Putamen (tissue), 1 donor: ENCODE results near the gene SHFL.

Experiments
- DNase-seq: peaks from one replicate; pipeline ENCODE4 v3.0.0-alpha.2; 2016; ENCODE audit warnings: low spot score

The SHFL gene

GRCh38 chr19:10085641-10086590 is at the start of gene SHFL:
SHFL (plus strand) TSS chr19:10086317; CDS start chr19:10086428, 111 bp downstream.
- peak; percentile 58 for DNase-seq

- DNase-seq = no peak
Observed at GRCh38 chr19:10036601-10037071, 49.5 kb upstream of the SHFL start.

- DNase-seq = no peak
Observed at GRCh38 chr19:10037367-10037766, 48.8 kb upstream of the SHFL start.

- DNase-seq = no peak
Observed at GRCh38 chr19:10037809-10038208, 48.3 kb upstream of the SHFL start.

- no peak for DNase-seq
Observed at GRCh38 chr19:10043286-10043927, 42.7 kb upstream of the SHFL start.

- DNase-seq = no peak
Observed at GRCh38 chr19:10044390-10044789, 41.7 kb upstream of the SHFL start.

- DNase-seq = no peak
Observed at GRCh38 chr19:10045371-10045770, 40.7 kb upstream of the SHFL start.

GRCh38 chr19:10049626-10050025 is 36.5 kb upstream of the SHFL start:
- no peak for DNase-seq

GRCh38 chr19:10052602-10053360 is 33.3 kb upstream of the SHFL start:
- DNase-seq = no peak

GRCh38 chr19:10061717-10062310 is 24.3 kb upstream of the SHFL start:
- no peak for DNase-seq

GRCh38 chr19:10068205-10068604 is 17.9 kb upstream of the SHFL start:
- DNase-seq = no peak

GRCh38 chr19:10069046-10069445 is 17.1 kb upstream of the SHFL start:
- DNase-seq = no peak

- no peak for DNase-seq
Observed at GRCh38 chr19:10070730-10071446, 15.2 kb upstream of the SHFL start.

GRCh38 chr19:10074153-10074552 is 12.0 kb upstream of the SHFL start:
- no peak for DNase-seq

- DNase-seq = no peak
Observed at GRCh38 chr19:10076535-10076934, 9.6 kb upstream of the SHFL start.

- no peak for DNase-seq
Observed at GRCh38 chr19:10078329-10078728, 7.8 kb upstream of the SHFL start.

GRCh38 chr19:10079031-10079453 is 7.1 kb upstream of the SHFL start:
- no peak for DNase-seq

GRCh38 chr19:10083911-10084310 is 2.2 kb upstream of the SHFL start:
- no peak for DNase-seq

GRCh38 chr19:10084803-10085202 is 1.3 kb upstream of the SHFL start:
- no peak for DNase-seq

GRCh38 chr19:10086591-10087192 is 575 bp downstream of the SHFL start:
- DNase-seq = no peak
